Suprapubic skin (tissue), 4 donors: ENCODE measurements around the gene PDE9A.

Experiments
- EP300 ChIP-seq: sonication (generic); formaldehyde crosslinking; IDR thresholded peaks from one replicate; pipeline ENCODE4 v1.6.1; 2017; ENCODE audit warnings: antibody characterized with exemption
- POLR2AphosphoS5 ChIP-seq, 3 donors: sonication (generic); formaldehyde crosslinking; IDR thresholded peaks; one replicate each; pipeline ENCODE4 v1.6.1; 2017; ENCODE audit warnings: antibody characterized with exemption in 3 of 3
- TF ChIP-seq, protein P1 (sequence below), 2 donors: fragments of 200-600 bp in 1 of 2; fragments of 450-650 bp in 1 of 2; sonication (generic) in 1 of 2; IDR thresholded peaks; one replicate each; pipeline ENCODE4 v1.5.1; 2016 to 2019; ENCODE audit warnings: antibody characterized with exemption in 2 of 2, mild to moderate bottlenecking in 1 of 2, moderate library complexity in 1 of 2

DNA sequence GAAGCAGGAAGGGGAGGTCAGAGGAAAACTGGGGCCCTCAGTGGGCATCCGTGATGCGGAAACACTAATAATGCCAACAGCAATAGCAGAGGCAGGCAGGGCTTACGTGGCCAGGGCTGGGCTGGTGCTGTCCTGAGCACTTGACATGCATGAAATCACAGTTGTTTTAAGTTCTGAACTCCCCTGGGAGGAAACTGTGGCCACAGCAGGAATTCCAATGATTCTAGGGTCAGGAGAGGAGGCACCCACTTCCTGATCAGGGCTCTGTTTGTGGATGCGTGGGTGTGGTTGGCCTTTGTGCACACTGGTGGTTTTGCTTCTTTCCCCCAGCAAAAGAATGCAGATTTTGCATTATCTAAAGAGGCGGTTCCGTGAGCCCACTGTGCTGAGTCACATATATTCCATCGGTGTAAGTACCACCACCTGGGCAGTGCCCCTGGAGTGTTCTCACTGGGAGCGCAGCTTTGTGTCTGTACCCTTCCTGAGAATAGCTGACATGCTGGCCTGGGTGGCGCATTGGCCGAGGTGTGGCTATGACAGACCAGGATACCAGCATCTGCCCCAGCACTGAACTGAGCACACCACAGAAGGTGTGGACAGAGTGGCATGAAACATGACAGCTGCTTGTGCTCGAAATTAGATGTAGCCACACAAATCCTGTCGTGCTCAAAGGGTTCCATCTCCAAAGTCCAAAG lies 71.0 kb downstream of the PDE9A start:
- no peak for TF ChIP-seq EP300
- TF ChIP-seq, protein P1, sequence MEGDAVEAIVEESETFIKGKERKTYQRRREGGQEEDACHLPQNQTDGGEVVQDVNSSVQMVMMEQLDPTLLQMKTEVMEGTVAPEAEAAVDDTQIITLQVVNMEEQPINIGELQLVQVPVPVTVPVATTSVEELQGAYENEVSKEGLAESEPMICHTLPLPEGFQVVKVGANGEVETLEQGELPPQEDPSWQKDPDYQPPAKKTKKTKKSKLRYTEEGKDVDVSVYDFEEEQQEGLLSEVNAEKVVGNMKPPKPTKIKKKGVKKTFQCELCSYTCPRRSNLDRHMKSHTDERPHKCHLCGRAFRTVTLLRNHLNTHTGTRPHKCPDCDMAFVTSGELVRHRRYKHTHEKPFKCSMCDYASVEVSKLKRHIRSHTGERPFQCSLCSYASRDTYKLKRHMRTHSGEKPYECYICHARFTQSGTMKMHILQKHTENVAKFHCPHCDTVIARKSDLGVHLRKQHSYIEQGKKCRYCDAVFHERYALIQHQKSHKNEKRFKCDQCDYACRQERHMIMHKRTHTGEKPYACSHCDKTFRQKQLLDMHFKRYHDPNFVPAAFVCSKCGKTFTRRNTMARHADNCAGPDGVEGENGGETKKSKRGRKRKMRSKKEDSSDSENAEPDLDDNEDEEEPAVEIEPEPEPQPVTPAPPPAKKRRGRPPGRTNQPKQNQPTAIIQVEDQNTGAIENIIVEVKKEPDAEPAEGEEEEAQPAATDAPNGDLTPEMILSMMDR (IDR thresholded peaks at IDR 0.05) = no peak
- no peak for TF ChIP-seq POLR2AphosphoS5 (IDR thresholded peaks at IDR 0.05)
